Fibroblast of gingiva (primary cell): ENCODE results near the gene PCDHA9.
"Not testable (repeated sequence)": the region's sequence is repeated elsewhere in the genome, so short reads cannot be mapped to it uniquely, and the experiment has no call there.

Source experiments
- DNase-seq: peaks from one replicate; pipeline ENCODE4 v3.0.0-alpha.2; 2011; ENCODE audit warnings: low read depth

Gene PCDHA9

DNA sequence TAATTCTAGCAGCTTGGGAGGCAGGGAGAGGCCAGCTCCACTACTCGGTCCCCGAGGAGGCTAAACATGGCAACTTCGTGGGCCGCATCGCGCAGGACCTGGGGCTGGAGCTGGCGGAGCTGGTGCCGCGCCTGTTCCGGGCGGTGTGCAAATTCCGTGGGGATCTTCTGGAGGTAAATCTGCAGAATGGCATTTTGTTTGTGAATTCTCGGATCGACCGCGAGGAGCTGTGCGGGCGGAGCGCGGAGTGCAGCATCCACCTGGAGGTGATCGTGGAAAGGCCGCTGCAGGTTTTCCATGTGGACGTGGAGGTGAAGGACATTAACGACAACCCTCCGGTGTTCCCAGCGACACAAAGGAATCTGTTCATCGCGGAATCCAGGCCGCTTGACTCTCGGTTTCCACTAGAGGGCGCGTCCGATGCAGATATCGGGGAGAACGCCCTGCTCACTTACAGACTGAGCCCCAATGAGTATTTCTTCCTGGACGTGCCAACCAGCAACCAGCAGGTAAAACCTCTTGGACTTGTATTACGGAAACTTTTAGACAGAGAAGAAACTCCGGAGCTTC is 13.7 kb upstream of the PCDHA9 start:
- not testable (repeated sequence) for DNase-seq

DNA sequence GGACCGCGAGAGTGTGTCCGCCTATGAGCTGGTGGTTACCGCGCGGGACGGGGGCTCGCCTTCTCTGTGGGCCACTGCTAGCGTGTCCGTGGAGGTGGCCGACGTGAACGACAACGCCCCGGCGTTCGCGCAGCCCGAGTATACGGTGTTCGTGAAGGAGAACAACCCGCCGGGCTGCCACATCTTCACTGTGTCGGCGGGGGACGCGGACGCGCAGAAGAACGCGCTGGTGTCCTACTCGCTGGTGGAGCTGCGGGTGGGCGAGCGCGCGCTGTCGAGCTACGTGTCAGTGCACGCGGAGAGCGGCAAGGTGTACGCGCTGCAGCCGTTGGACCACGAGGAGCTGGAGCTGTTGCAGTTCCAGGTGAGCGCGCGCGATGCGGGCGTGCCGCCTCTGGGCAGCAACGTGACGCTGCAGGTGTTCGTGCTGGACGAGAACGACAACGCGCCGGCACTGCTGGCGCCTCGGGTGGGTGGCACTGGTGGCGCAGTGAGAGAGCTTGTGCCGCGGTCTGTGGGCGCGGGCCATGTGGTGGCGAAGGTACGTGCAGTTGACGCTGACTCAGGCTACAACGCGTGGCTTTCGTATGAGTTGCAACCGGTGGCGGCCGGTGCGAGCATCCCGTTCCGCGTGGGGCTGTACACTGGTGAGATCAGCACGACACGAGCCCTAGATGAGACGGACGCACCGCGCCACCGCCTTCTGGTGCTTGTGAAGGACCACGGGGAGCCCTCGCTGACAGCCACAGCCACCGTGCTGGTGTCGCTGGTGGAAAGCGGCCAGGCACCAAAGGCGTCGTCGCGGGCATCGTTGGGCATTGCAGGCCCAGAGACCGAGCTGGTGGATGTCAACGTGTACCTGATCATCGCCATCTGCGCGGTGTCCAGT is 12.3 kb upstream of the PCDHA9 start:
- DNase-seq = no peak

DNA sequence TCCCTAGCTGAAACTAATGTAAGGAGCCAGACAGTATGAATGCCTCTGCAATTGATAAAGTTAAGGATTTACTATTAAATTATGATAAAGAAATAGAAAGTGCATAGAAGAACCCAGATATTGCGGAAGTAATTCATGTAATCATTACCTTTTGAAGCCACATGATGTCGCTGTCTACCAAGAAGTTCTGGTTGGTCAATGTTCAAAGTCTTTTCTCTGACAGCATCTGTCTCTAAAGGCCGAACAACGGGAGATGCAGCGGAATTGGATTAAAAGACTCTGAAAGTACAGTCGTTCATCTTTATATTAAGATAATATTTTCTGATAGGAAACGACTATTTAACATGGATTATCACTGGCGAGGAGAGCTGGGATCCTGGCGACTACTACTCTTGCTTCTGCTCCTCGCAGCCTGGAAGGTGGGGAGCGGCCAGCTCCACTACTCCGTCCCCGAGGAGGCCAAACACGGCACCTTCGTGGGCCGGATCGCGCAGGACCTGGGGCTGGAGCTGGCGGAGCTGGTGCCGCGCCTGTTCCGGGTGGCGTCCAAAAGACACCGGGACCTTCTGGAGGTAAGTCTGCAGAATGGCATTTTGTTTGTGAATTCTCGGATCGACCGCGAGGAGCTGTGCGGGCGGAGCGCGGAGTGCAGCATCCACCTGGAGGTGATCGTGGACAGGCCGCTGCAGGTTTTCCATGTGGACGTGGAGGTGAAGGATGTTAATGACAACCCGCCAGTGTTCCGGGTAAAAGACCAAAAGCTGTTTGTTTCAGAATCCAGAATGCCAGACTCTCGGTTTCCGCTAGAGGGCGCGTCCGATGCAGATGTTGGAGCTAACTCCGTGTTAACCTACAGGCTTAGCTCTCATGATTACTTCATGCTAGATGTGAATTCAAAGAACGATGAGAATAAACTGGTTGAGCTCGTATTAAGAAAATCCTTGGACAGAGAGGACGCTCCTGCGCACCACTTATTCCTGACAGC is 6.9 kb upstream of the PCDHA9 start, which contains the start of gene PCDHA8:
PCDHA8 (plus strand) TSS at position 210 of the 985 bp plus-strand sequence; CDS start at position 345, 135 bp downstream.
- no peak for DNase-seq

DNA sequence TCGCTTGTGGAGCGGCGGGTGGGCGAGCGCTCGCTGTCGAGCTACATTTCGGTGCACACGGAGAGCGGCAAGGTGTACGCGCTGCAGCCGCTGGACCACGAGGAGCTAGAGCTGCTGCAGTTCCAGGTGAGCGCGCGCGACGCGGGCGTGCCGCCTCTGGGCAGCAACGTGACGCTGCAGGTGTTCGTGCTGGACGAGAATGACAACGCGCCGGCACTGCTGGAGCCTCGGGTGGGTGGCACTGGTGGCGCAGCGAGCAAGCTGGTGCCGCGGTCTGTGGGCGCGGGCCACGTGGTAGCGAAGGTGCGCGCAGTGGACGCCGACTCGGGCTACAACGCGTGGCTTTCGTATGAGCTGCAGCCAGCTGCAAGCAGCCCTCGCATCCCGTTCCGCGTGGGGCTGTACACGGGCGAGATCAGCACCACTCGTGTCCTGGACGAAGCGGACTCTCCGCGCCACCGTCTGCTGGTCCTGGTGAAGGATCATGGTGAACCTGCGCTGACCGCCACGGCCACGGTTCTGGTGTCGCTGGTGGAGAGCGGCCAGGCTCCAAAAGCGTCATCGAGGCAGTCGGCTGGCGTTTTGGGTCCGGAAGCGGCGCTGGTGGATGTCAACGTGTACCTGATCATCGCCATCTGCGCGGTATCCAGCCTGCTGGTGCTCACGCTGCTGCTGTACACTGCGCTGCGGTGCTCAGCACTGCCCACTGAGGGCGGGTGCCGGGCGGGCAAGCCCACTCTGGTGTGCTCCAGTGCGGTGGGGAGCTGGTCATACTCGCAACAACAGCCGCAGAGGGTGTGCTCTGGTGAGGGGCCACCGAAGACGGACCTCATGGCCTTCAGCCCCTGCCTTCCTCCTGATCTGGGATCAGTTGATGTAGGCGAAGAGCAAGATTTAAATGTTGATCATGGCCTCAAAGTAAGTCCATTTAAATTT is 5.1 kb upstream of the PCDHA9 start:
- DNase-seq = no peak

DNA sequence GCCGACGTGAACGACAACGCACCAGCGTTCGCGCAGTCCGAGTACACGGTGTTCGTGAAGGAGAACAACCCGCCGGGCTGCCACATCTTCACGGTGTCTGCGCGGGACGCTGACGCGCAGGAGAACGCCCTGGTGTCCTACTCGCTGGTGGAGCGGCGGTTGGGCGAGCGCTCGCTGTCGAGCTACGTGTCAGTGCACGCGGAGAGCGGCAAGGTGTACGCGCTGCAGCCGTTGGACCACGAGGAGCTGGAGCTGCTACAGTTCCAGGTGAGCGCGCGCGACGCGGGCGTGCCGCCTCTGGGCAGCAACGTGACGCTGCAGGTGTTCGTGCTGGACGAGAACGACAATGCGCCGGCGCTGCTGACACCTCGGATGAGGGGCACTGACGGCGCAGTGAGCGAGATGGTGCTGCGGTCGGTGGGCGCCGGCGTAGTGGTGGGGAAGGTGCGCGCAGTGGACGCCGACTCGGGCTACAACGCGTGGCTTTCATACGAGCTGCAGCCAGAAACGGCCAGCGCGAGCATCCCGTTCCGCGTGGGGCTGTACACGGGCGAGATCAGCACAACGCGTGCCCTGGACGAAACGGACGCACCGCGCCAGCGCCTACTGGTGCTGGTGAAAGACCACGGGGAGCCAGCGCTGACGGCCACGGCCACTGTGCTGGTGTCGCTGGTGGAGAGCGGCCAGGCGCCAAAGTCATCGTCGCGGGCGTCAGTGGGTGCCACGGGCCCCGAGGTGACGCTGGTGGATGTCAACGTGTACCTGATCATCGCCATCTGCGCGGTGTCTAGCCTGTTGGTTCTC is 1.9 kb downstream of the PCDHA9 start:
- not testable (repeated sequence) for DNase-seq

DNA sequence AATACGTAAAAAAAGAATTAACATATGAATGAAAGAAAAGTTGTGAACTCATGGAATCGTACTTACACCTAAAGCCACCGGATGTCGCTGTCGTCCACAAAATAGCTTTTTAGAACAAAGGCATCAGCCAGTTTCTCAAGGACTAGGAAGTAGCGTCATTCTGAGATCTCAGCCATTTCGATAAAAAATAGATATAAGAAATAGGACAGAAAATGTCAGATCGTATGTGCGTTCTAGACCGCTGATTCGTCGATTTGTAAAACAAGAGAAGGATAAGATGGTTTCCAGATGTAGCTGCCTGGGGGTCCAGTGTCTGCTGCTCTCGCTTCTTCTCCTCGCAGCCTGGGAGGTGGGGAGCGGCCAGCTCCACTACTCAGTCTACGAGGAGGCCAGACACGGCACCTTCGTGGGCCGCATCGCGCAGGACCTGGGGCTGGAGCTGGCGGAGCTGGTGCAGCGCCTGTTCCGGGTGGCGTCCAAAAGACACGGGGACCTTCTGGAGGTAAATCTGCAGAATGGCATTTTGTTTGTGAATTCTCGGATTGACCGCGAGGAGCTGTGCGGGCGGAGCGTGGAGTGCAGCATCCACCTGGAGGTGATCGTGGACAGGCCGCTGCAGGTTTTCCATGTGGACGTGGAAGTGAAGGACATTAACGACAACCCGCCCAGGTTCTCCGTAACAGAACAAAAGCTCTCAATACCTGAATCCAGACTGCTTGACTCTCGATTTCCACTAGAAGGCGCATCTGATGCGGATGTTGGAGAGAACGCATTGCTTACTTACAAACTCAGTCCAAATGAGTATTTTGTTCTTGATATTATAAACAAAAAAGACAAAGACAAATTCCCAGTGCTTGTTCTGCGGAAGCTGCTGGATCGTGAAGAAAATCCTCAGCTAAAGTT is 7.8 kb downstream of the PCDHA9 start, which contains the start of gene PCDHA10:
PCDHA10 (plus strand) TSS at position 126 of the 903 bp plus-strand sequence; CDS start at position 278, 152 bp downstream.
- DNase-seq = no peak

DNA sequence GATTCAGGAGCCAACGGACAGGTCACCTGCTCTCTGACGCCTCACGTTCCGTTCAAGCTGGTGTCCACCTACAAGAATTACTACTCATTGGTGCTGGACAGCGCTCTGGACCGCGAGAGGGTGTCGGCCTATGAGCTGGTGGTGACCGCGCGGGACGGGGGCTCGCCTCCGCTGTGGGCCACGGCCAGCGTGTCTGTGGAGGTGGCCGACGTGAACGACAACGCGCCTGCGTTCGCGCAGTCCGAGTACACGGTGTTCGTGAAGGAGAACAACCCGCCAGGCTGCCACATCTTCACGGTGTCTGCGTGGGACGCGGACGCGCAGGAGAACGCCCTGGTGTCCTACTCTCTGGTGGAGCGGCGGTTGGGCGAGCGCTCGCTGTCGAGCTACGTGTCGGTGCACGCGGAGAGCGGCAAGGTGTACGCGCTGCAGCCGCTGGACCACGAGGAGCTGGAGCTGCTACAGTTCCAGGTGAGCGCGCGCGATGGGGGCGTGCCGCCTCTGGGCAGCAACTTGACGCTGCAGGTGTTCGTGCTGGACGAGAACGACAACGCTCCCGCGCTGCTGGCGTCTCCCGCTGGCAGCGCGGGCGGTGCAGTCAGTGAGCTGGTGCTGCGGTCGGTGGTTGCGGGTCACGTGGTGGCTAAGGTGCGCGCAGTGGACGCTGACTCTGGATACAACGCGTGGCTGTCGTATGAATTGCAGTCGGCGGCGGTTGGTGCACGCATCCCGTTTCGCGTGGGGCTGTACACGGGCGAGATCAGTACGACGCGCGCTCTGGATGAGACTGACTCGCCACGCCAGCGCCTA is 9.2 kb downstream of the PCDHA9 start:
- DNase-seq = no peak

DNA sequence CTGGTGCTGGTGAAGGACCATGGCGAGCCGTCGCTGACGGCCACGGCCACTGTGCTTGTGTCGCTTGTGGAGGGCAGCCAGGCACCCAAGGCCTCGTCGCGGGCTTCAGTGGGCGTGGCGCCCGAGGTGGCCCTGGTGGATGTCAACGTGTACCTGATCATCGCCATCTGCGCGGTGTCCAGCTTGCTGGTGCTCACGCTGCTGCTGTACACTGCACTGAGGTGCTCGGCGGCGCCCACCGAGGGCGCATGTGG is 9.7 kb downstream of the PCDHA9 start:
- DNase-seq = no peak

DNA sequence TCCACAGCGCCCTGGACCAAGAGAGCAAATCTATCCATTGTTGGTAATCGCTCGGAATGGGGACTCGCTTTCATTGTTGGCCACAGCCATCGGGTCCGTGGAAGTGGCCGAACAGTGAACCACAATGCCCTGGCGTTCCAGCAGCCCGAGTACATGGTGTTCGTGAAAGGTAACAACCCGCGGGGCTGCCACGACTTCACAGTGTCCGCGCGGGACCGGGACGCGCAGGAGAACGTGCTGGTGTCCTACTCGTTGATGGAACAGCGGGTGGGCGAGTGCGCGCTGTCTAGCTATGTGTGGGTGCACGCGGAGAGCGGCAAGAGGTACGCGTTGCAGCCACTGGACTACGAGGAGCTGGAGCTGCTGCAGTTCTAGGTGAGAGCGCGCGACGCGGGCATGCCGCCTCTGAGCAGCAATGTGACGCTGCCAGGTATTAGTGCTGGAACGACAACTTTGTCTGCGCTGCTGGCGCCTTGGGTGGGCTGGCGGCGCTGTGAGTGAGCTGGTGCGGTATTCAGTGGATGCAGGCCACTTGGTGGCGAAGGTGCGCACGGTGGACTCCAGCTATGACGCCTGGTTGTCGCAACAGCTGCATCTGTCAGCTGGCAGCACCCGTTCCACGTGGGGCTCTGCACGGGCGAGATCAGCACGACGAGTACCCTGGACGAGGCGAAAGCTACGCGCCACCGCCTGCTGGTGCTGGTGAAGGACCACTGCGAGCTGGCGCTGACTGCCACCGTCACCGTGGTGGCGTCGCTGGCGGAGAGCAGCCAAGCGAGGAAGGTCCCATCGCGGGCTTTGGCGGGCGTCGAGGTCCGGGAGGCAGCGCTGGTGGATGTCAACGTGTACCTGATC is 14.5 kb downstream of the PCDHA9 start:
- no peak for DNase-seq

DNA sequence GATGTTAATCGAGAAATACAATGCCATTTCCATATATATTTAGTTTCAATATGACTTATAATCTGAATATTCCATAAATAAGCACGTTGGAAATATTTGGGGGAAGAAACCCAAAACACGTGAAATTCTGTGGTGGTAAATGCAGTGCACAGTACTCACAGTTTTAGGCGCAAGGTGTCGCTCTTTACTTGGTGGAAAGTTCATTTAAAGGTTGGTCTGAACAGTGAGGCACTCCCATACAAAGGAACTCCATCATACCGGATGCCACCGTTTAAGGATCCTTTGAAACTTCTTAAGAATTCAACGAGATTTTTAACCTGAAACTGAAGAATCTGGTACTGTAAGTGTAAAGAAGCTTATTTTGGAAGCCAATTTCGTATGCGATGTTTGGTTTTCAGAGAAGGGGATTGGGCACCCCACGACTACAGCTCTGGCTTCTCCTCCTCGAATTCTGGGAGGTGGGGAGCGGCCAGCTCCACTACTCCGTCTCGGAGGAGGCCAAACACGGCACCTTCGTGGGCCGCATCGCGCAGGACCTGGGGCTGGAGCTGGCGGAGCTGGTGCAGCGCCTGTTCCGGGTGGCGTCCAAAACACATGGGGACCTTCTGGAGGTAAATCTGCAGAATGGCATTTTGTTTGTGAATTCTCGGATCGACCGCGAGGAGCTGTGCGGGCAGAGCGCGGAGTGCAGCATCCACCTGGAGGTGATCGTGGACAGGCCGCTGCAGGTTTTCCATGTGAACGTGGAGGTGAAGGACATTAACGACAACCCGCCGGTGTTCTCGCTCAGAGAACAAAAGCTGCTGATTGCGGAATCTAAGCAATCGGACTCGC is 20.8 kb downstream of the PCDHA9 start, which contains the start of gene PCDHA11:
PCDHA11 (plus strand) TSS at position 237 of the 834 bp plus-strand sequence; CDS start at position 384, 147 bp downstream.
- DNase-seq = no peak

DNA sequence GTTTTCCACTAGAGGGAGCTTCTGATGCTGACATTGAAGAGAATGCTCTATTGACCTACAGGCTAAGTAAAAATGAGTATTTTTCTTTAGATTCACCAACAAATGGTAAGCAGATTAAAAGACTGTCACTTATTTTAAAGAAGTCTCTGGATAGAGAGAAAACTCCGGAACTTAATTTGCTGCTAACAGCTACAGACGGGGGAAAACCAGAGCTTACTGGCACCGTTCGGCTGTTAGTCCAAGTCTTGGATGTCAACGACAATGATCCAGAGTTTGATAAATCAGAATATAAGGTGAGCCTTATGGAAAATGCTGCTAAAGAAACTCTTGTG is 21.3 kb downstream of the PCDHA9 start:
- no peak for DNase-seq

DNA sequence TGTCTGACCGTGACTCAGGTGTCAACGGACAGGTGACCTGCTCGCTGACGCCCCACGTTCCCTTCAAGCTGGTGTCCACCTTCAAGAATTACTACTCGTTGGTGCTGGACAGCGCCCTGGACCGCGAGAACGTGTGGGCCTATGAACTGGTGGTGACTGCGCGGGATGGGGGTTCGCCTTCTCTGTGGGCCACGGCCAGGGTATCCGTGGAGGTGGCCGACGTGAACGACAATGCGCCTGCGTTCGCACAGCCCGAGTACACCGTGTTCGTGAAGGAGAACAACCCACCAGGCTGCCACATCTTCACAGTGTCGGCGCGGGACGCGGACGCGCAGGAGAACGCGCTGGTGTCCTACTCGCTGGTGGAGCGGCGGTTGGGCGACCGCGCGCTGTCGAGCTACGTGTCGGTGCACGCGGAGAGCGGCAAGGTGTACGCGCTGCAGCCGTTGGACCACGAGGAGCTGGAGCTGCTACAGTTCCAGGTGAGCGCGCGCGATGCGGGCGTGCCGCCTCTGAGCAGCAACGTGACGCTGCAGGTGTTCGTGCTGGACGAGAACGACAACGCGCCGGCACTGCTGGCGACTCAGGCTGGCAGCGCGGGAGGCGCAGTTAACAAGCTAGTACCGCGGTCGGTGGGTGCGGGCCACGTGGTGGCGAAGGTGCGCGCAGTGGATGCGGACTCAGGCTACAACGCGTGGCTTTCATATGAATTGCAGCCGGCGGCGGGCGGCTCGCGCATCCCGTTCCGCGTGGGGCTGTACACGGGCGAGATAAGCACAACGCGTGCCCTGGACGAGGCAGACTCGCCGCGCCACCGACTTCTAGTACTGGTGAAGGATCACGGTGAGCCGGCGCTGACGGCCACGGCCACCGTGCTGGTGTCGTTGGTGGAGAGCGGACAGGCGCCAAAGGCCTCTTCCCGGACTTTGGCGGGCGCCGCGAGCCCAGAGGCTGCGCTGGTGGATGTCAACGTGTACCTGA is 22.3 kb downstream of the PCDHA9 start:
- DNase-seq = no peak

DNA sequence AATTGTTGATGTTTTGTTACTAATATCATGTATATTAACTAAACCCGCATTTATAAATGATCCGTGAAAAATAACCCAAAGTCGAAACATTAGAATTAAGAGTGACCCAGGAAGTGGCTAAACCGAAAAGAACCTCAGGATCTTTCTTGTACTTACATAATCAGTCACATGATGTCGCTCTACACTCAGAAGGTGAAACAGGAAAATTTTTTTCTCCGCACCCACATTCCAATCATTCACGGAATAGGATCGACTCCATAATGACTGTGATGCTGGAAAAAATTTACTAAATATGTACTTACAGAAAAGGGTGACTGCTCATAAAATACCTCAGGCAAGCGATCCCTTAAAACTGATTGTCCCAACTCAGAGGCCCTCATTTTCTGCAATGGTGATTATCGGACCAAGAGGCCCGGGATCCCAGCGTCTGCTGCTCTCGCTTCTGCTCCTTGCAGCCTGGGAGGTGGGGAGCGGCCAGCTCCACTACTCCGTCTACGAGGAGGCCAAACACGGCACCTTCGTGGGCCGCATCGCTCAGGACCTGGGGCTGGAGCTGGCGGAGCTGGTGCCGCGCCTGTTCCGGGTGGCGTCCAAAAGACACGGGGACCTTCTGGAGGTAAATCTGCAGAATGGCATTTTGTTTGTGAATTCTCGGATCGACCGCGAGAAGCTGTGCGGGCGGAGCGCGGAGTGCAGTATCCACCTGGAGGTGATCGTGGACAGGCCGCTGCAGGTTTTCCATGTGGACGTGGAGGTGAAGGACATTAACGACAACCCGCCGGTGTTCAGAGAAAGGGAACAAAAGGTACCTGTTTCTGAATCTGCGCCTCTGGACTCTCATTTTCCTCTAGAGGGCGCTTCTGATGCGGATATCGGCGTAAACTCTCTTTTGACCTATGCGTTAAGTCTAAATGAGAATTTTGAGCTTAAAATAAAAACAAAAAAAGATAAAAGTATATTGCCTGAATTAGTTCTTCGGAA is 27.2 kb downstream of the PCDHA9 start, which contains the start of gene PCDHA12:
PCDHA12 (plus strand) TSS at position 224 of the 981 bp plus-strand sequence; CDS start at position 389, 165 bp downstream.
- DNase-seq = no peak
